Endothelial cell of umbilical vein (primary cell): ENCODE measurements around the gene SPON2. TPM values are rescaled to one million over a fixed set of nuclear protein-coding genes. Genes with fewer than 3 reads are reported as not detected.

Experiments used
- BruUV-seq: library from RNA; stranded (reverse); fragments of 400-500 nt; replicated peaks from 2 replicates; lab custom pipeline; 2021; lab: Mats Ljungman, UMichigan
- CTCF ChIA-PET: fragments of 300-600, 350-600 bp; sonication (Branson Sonifier 250); formaldehyde crosslinking; loops from one replicate; lab custom pipeline; 2021; ENCODE audit warnings: antibody characterized with exemption, inconsistent platforms; lab: Charles Lee
- POLR2A ChIA-PET: fragments of 300-600, 350-600 bp; sonication (Branson Sonifier 250); formaldehyde crosslinking; loops from one replicate; lab custom pipeline; 2021; ENCODE audit warnings: antibody characterized with exemption, inconsistent platforms; lab: Charles Lee
- DNase-seq: peaks from one replicate; pipeline ENCODE4 v3.0.0-alpha.2; 2011; ENCODE audit warnings: low read depth, low spot score
- FAIRE-seq: peaks from 2 replicates; lab custom pipeline; 2011; peaks lifted over from hg19 to GRCh38; lab: Jason Lieb, UNC
- H2AFZ ChIP-seq: 2 replicates; pipeline ENCODE4 v1.6.0; 2012; ENCODE audit warnings: low read depth, low read length, control low read depth, inconsistent platforms
- H3K27ac ChIP-seq: 2 replicates; pipeline ENCODE4 v1.5.1; 2011; ENCODE audit warnings: low read depth, mild to moderate bottlenecking, control low read depth, low read length, moderate library complexity; ENCODE audit not compliant: insufficient read depth
- H3K27me3 ChIP-seq, 2 experiments: 2 replicates each; pipeline versions ENCODE4 v1.6.0 to v1.6.1; 2011; ENCODE audit warnings: low read length in 2 of 2, mixed read lengths in 1 of 2; ENCODE audit not compliant: control insufficient read depth in 2 of 2, insufficient read depth in 2 of 2
- H3K36me3 ChIP-seq, 2 experiments: 2 replicates in 1 of 2; 3 replicates in 1 of 2; pipeline ENCODE4 v1.5.1; 2011; ENCODE audit warnings: low read length in 2 of 2, mild to moderate bottlenecking in 1 of 2, moderate library complexity in 1 of 2; ENCODE audit not compliant: control insufficient read depth in 2 of 2, insufficient read depth in 2 of 2; ENCODE audit errors: extremely low read depth in 1 of 2
- H3K4me1 ChIP-seq: 3 replicates; pipeline ENCODE4 v1.5.1; 2011; ENCODE audit warnings: mild to moderate bottlenecking, low read length; ENCODE audit not compliant: control insufficient read depth, insufficient read depth; ENCODE audit errors: extremely low read depth
- H3K4me2 ChIP-seq: 2 replicates; pipeline ENCODE4 v1.6.1; 2011; ENCODE audit warnings: low read length, control low read depth, mixed read lengths; ENCODE audit not compliant: insufficient read depth
- H3K4me3 ChIP-seq, 3 experiments: fragments of 200-600 bp in 1 of 3; sonication (generic), shearing (Covaris generic) in 1 of 3; replicated peaks in 1 of 3; 2 replicates each; pipeline ENCODE4 v1.5.1; 2011 to 2016; ENCODE audit warnings: control low read depth in 3 of 3, low read length in 3 of 3, mild to moderate bottlenecking in 2 of 3, inconsistent platforms in 1 of 3, low read depth in 1 of 3, moderate library complexity in 1 of 3; ENCODE audit not compliant: insufficient read depth in 1 of 3
- H3K79me2 ChIP-seq: 2 replicates; pipeline ENCODE4 v1.6.0; 2012; ENCODE audit warnings: low read length, inconsistent platforms; ENCODE audit not compliant: control insufficient read depth, insufficient read depth
- H3K9ac ChIP-seq: replicated peaks from 2 replicates; pipeline ENCODE3; 2011; ENCODE audit warnings: low read length, control low read depth; ENCODE audit not compliant: insufficient read depth; ENCODE audit errors: extremely low read depth
- H3K9me1 ChIP-seq: replicated peaks from 3 replicates; pipeline ENCODE4 v1.6.0; 2011; ENCODE audit warnings: mild to moderate bottlenecking, low read length; ENCODE audit not compliant: control insufficient read depth, insufficient read depth; ENCODE audit errors: extremely low read depth
- H3K9me3 ChIP-seq: replicated peaks from 2 replicates; pipeline ENCODE4 v1.5.1; 2012; ENCODE audit warnings: low read length, inconsistent platforms; ENCODE audit not compliant: control insufficient read depth, insufficient read depth
- H4K20me1 ChIP-seq: replicated peaks from 2 replicates; pipeline ENCODE3; 2011; ENCODE audit warnings: mild to moderate bottlenecking, low read length; ENCODE audit not compliant: control insufficient read depth, insufficient read depth; ENCODE audit errors: extremely low read depth
- EZH2 ChIP-seq: IDR thresholded peaks from 2 replicates; pipeline ENCODE4 v1.6.1; 2012; ENCODE audit warnings: borderline replicate concordance, low read depth, mild to moderate bottlenecking, moderate library complexity, low read length, inconsistent platforms; ENCODE audit not compliant: severe bottlenecking
- FOS ChIP-seq: IDR thresholded peaks from 2 replicates; pipeline ENCODE4 v1.6.1; 2011; ENCODE audit warnings: mild to moderate bottlenecking, low read length, moderate library complexity, borderline replicate concordance; ENCODE audit not compliant: insufficient read depth
- GATA2 ChIP-seq: IDR thresholded peaks from 2 replicates; pipeline ENCODE4 v1.7.0; 2011; ENCODE audit warnings: low read depth, mild to moderate bottlenecking, moderate library complexity, mixed read lengths, low read length; ENCODE audit not compliant: insufficient read length, insufficient read depth
- JUN ChIP-seq: IDR thresholded peaks from 2 replicates; pipeline ENCODE4 v1.6.1; 2011; ENCODE audit warnings: borderline replicate concordance, low read depth; ENCODE audit not compliant: insufficient read length, insufficient read depth
- MYC ChIP-seq: IDR thresholded peaks from one replicate; pipeline ENCODE4 v1.6.1; 2011; ENCODE audit warnings: mild to moderate bottlenecking, low read depth, low read length
- POLR2A ChIP-seq: IDR thresholded peaks from 2 replicates; pipeline ENCODE4 v1.6.1; 2012; ENCODE audit warnings: low read depth, mild to moderate bottlenecking, control low read depth, low read length
- dilution Hi-C: fragments of 300-500 bp; cut with MboI; formaldehyde crosslinking; loops from one replicate; pipeline ENCODE4 v1.15.0; 2019; ENCODE audit warnings: low sequenced_read_pairs; ENCODE audit not compliant: extremely low pct_ligation_motif_present
- intact Hi-C: fragments of 100-400 bp; cut with micrococcal nuclease; formaldehyde crosslinking; loops from one replicate; pipeline ENCODE4 v1.10.0; 2022
- polyA plus RNA-seq, 4 experiments: library from polyadenylated mRNA; depleted of rRNA in 3 of 4; stranded (reverse) in 3 of 4; unstranded in 1 of 4; fragments of >200 nt; gene quantifications; 2 replicates each; pipeline versions ENCODE4 v1.2.1 to v1.2.3, GENCODE V29; 2011 to 2012; ENCODE audit warnings: missing spikeins in 1 of 4
- total RNA-seq: library from RNA; stranded (reverse); gene quantifications from 2 replicates; pipeline ENCODE4 v1.2.3, GENCODE V29; 2021
- TF ChIP-seq, protein P1 (sequence below): IDR thresholded peaks from 2 replicates; pipeline ENCODE4 v1.6.1; 2011; ENCODE audit not compliant: insufficient read depth, insufficient read length
- TF ChIP-seq, protein P2 (sequence below), 2 donors: IDR thresholded peaks; 1 replicate in 1 of 2; 2 replicates in 1 of 2; pipeline ENCODE4 v1.5.1; 2011; ENCODE audit warnings: low read length in 2 of 2, mild to moderate bottlenecking in 2 of 2, moderate library complexity in 2 of 2, control low read depth in 1 of 2, inconsistent platforms in 1 of 2, low read depth in 1 of 2; ENCODE audit not compliant: insufficient read depth in 1 of 2; ENCODE audit errors: extremely low read depth in 1 of 2

SPON2 gene
- total and polyA plus RNA-seq, 2 donors (not counting 3 experiments of a cell fraction or from before 2014, with no cell fraction given): 0.04 TPM; not detected in 1

DNA sequence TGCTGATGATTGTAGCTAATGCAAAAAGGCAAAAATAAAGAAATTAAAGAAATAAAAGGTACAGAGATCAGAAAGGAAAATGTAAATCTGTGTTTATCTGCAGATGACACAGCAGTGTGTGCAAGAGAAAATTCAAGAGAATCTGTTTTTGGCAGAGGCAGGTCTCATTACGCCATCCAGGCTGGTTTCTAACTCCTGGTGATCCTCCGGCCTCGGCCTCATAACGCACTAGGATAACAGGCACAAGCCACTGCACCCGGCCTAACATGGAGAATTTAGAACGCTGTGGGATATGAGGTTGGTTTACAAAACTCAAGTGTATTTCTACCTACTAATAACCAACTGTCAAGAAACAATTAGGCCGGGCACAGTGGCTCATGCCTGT lies 47.2 kb upstream of the SPON2 start:
- Histone ChIP-seq H3K9ac (no peak overlapping the region), H3K9me3 (no peaks in the 10 kb centered on the region), H3K4me1 (no peaks in the 10 kb centered on the region), H3K27me3 (no peaks in the 10 kb centered on the region), H3K4me2 (no peak overlapping the region), H2AFZ (no peak overlapping the region), H4K20me1 (no peaks in the 10 kb centered on the region), H3K9me1 (no peaks in the 10 kb centered on the region), H3K27ac (no peak overlapping the region), H3K79me2 (no peaks in the 10 kb centered on the region), H3K4me3 (no peak overlapping the region), H3K36me3 (peaks cover 3 to 45% of the 10 kb centered on the region in 2 experiments)
- CTCF ChIA-PET: no interaction called here
- POLR2A ChIA-PET: no interaction called here
- DNase-seq: no peak
- no TSS peak for BruUV-seq
- dilution Hi-C loops: no loop called here
- intact Hi-C loops: no loop called here
- TF ChIP-seq EZH2 (no peak), GATA2 (no peak), FOS (no peak), POLR2A (no peak), JUN (no peak), MYC (no peak)
- no peak for FAIRE-seq

DNA sequence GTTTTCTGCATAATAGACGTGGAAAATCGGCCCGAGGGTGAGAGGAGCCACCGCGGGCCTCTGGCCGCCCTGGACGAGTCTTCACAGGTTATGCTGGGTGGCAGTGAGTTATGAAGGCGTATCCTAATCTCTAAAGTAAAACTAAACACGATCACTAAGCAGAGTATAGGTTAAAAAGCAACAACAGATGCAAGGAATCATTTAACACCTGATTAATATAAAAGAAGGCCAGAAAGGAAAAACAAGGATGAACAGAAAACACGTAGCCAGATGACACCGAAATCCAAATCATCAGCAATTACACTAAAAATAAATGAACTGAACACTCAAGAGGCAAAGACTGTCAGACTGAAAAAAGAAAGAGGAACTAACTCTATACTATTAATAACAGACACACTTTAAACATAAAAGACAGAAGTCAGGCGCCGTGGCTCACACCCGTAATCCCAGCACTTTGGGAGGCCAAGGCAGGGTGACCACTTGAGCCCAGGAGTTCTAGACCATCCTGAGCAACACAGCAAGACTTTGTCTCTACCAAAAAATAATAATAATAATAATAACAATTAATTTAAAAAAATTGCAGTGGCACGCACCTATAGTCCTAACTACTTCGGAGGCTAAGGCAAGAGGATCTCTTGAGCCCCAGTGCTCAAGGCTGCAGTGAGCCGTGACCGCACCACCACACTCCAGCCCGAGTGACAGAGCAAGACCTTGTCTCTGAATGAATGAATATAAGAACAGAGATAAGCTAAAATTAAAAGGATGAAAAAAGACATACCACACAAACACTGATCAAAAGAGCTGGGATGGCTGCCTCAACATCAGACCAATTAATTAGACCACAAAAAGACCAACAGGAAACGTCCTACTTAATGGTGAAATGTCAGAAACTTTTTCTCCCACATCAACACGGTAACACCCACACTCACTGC lies 46.5 kb upstream of the SPON2 start:
- intact Hi-C loops (no loop called here), dilution Hi-C loops (no loop called here)
- no peaks in the 10 kb centered on the region for H3K4me1 ChIP-seq
- H4K20me1 ChIP-seq: no peaks in the 10 kb centered on the region
- no peaks in the 10 kb centered on the region for H3K9me3 ChIP-seq
- DNase-seq (no peak), FAIRE-seq (peak; percentile 42)
- POLR2A ChIA-PET: no interaction called here
- H3K4me3 ChIP-seq: no peak overlapping the region
- H3K27me3 ChIP-seq: no peaks in the 10 kb centered on the region
- no peak overlapping the region for H3K27ac ChIP-seq
- BruUV-seq: no TSS peak
- no peaks in the 10 kb centered on the region for H3K9me1 ChIP-seq
- H3K79me2 ChIP-seq: no peaks in the 10 kb centered on the region
- no peak for TF ChIP-seq GATA2
- no peak for TF ChIP-seq POLR2A
- TF ChIP-seq FOS: no peak
- TF ChIP-seq MYC: no peak
- TF ChIP-seq, protein P1, sequence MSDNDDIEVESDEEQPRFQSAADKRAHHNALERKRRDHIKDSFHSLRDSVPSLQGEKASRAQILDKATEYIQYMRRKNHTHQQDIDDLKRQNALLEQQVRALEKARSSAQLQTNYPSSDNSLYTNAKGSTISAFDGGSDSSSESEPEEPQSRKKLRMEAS: no peak
- TF ChIP-seq, protein P2, sequence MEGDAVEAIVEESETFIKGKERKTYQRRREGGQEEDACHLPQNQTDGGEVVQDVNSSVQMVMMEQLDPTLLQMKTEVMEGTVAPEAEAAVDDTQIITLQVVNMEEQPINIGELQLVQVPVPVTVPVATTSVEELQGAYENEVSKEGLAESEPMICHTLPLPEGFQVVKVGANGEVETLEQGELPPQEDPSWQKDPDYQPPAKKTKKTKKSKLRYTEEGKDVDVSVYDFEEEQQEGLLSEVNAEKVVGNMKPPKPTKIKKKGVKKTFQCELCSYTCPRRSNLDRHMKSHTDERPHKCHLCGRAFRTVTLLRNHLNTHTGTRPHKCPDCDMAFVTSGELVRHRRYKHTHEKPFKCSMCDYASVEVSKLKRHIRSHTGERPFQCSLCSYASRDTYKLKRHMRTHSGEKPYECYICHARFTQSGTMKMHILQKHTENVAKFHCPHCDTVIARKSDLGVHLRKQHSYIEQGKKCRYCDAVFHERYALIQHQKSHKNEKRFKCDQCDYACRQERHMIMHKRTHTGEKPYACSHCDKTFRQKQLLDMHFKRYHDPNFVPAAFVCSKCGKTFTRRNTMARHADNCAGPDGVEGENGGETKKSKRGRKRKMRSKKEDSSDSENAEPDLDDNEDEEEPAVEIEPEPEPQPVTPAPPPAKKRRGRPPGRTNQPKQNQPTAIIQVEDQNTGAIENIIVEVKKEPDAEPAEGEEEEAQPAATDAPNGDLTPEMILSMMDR (IDR thresholded peaks at IDR 0.05; ENCODE audit: extremely low read depth in 1 of 2, insufficient read depth in 1 of 2, low read depth in 1 of 2, low read length in 2 of 2): no peak
- no peak overlapping the region for H3K9ac ChIP-seq
- H3K36me3 ChIP-seq: peaks cover 3 to 41% of the 10 kb centered on the region in 2 experiments
- CTCF ChIA-PET: no interaction called here
- no peak overlapping the region for H2AFZ ChIP-seq
- H3K4me2 ChIP-seq: no peak overlapping the region
